H1 (cell line): ENCODE data around the gene RRBP1. TPM values are rescaled to one million over a fixed set of nuclear protein-coding genes. Genes with fewer than 3 reads are reported as not detected.

Experiments used
- CTCF ChIA-PET: fragments of 300-600 bp; sonication (Branson Sonifier 250); formaldehyde crosslinking; loops from one replicate; lab custom pipeline; 2021; ENCODE audit not compliant: partially characterized antibody; lab: Charles Lee
- POLR2A ChIA-PET: fragments of 300-600 bp; sonication (Branson Sonifier 250); formaldehyde crosslinking; loops from one replicate; lab custom pipeline; 2021; ENCODE audit warnings: inconsistent platforms; ENCODE audit not compliant: partially characterized antibody; lab: Charles Lee
- DNase-seq, 2 experiments: peaks; one replicate each; pipeline versions ENCODE4 v3.0.0 to v3.0.0-alpha.2; 2010 to 2022; ENCODE audit warnings: low spot score in 2 of 2, low read depth in 1 of 2, mixed read lengths in 1 of 2
- FAIRE-seq: peaks from 2 replicates; lab custom pipeline; 2011; peaks lifted over from hg19 to GRCh38; lab: Jason Lieb, UNC
- H2AFZ ChIP-seq: 2 replicates; pipeline ENCODE4 v1.8.1; 2012; ENCODE audit warnings: low read length, inconsistent platforms
- H2AK5ac ChIP-seq: 2 replicates; pipeline ENCODE4 v1.6.1; 2013; ENCODE audit warnings: low read depth, low read length
- H2BK120ac ChIP-seq: replicated peaks from 2 replicates; pipeline ENCODE3; 2013; ENCODE audit warnings: low read depth, low read length, inconsistent platforms
- H2BK12ac ChIP-seq: 2 replicates; pipeline ENCODE4 v1.6.1; 2013; ENCODE audit warnings: low read depth, low read length
- H2BK15ac ChIP-seq: 2 replicates; pipeline ENCODE4 v1.6.1; 2013; ENCODE audit warnings: low read length
- H2BK20ac ChIP-seq: 2 replicates; pipeline ENCODE4 v1.6.1; 2013; ENCODE audit warnings: low read length
- H2BK5ac ChIP-seq: 2 replicates; pipeline ENCODE4 v1.6.1; 2013; ENCODE audit warnings: low read depth, low read length
- H3K14ac ChIP-seq: 2 replicates; pipeline ENCODE4 v1.6.1; 2013; ENCODE audit warnings: inconsistent platforms; ENCODE audit not compliant: insufficient read length
- H3K18ac ChIP-seq: 2 replicates; pipeline ENCODE4 v1.6.1; 2013; ENCODE audit warnings: low read length; ENCODE audit errors: extremely low read depth
- H3K23ac ChIP-seq: 2 replicates; pipeline ENCODE4 v1.6.1; 2013; ENCODE audit warnings: inconsistent platforms; ENCODE audit not compliant: insufficient read length
- H3K23me2 ChIP-seq: 2 replicates; pipeline ENCODE4 v1.6.1; 2013; ENCODE audit warnings: low read depth, low read length
- H3K27ac ChIP-seq: 2 replicates; pipeline ENCODE4 v1.6.1; 2011; ENCODE audit warnings: low read depth, low read length, inconsistent platforms
- H3K27me3 ChIP-seq, 4 experiments: replicated peaks in 1 of 4; 1 replicate in 1 of 4; 2 replicates in 3 of 4; pipeline versions ENCODE4 v1.6.1 to v1.8.1; 2011 to 2013; ENCODE audit warnings: low read length in 3 of 4, mild to moderate bottlenecking in 3 of 4, inconsistent platforms in 2 of 4, mixed read lengths in 2 of 4, moderate library complexity in 1 of 4; ENCODE audit not compliant: control insufficient read depth in 3 of 4, insufficient read depth in 3 of 4; ENCODE audit errors: extremely low read depth in 1 of 4
- H3K36me3 ChIP-seq, 4 experiments: 2 replicates each; pipeline versions ENCODE4 v1.6.1 to v1.8.1; 2011 to 2013; ENCODE audit warnings: mild to moderate bottlenecking in 4 of 4, low read length in 3 of 4, moderate library complexity in 2 of 4, control low read depth in 1 of 4, inconsistent platforms in 1 of 4; ENCODE audit not compliant: insufficient read depth in 4 of 4, control insufficient read depth in 2 of 4
- H3K4ac ChIP-seq: replicated peaks from 2 replicates; pipeline ENCODE3; 2013; ENCODE audit warnings: low read length, low read depth, mixed read lengths, inconsistent platforms; ENCODE audit not compliant: insufficient read length
- H3K4me1 ChIP-seq, 4 experiments: replicated peaks in 1 of 4; 1 replicate in 1 of 4; 2 replicates in 3 of 4; pipeline versions ENCODE4 v1.6.1 to v1.8.1; 2011 to 2013; ENCODE audit warnings: low read length in 3 of 4, inconsistent platforms in 2 of 4, mixed read lengths in 1 of 4; ENCODE audit not compliant: insufficient read depth in 4 of 4, control insufficient read depth in 3 of 4
- H3K4me2 ChIP-seq, 2 experiments: 2 replicates each; pipeline versions ENCODE4 v1.6.1 to v1.8.1; 2011 to 2013; ENCODE audit warnings: low read depth in 2 of 2, low read length in 2 of 2, control low read depth in 1 of 2, inconsistent platforms in 1 of 2, mild to moderate bottlenecking in 1 of 2; ENCODE audit not compliant: insufficient read depth in 1 of 2
- H3K4me3 ChIP-seq, 4 experiments: fragments of 200-600, 300-600 bp in 1 of 4; sonication (generic), shearing (Covaris generic), sonication (Bioruptor Twin) in 1 of 4; 2 replicates each; pipeline versions ENCODE4 v1.5.1 to v1.8.1; 2011 to 2016; ENCODE audit warnings: low read length in 4 of 4, low read depth in 3 of 4, control low read depth in 2 of 4, inconsistent platforms in 2 of 4, mild to moderate bottlenecking in 2 of 4, mixed read lengths in 1 of 4, moderate library complexity in 1 of 4; ENCODE audit not compliant: insufficient read depth in 2 of 4; ENCODE audit errors: extremely low read depth in 1 of 4
- H3K56ac ChIP-seq: replicated peaks from 2 replicates; pipeline ENCODE3; 2013; ENCODE audit warnings: low read depth, mild to moderate bottlenecking, mixed read lengths, low read length, inconsistent platforms; ENCODE audit not compliant: insufficient read length
- H3K79me1 ChIP-seq: 2 replicates; pipeline ENCODE4 v1.6.1; 2013; ENCODE audit warnings: low read depth, low read length, control low read depth
- H3K79me2 ChIP-seq, 2 experiments: 2 replicates each; pipeline versions ENCODE4 v1.6.1 to v1.8.1; 2012 to 2013; ENCODE audit warnings: low read length in 2 of 2, mild to moderate bottlenecking in 2 of 2, inconsistent platforms in 1 of 2; ENCODE audit not compliant: insufficient read depth in 2 of 2, control insufficient read depth in 1 of 2
- H3K9ac ChIP-seq, 4 experiments: replicated peaks in 1 of 4; 1 replicate in 1 of 4; 2 replicates in 3 of 4; pipeline versions ENCODE4 v1.6.1 to v1.8.1; 2011 to 2013; ENCODE audit warnings: low read depth in 3 of 4, low read length in 3 of 4, control low read depth in 2 of 4, mild to moderate bottlenecking in 2 of 4, moderate library complexity in 2 of 4, inconsistent platforms in 1 of 4; ENCODE audit errors: extremely low read depth in 1 of 4
- H3K9me3 ChIP-seq, 2 experiments: 2 replicates each; pipeline versions ENCODE4 v1.6.1 to v1.8.1; 2012 to 2013; ENCODE audit warnings: mild to moderate bottlenecking in 2 of 2, moderate library complexity in 2 of 2, control low read depth in 1 of 2, inconsistent platforms in 1 of 2, low read depth in 1 of 2, low read length in 1 of 2, mixed read lengths in 1 of 2; ENCODE audit not compliant: insufficient read depth in 2 of 2
- H4K20me1 ChIP-seq, 2 experiments: replicated peaks in 1 of 2; 2 replicates each; pipeline versions ENCODE3 to v1.8.1; 2011 to 2013; ENCODE audit warnings: inconsistent platforms in 2 of 2, low read length in 2 of 2, mild to moderate bottlenecking in 1 of 2; ENCODE audit not compliant: insufficient read depth in 2 of 2, control insufficient read depth in 1 of 2
- H4K5ac ChIP-seq: 2 replicates; pipeline ENCODE4 v1.6.1; 2013; ENCODE audit warnings: low read length, low read depth, mixed read lengths, inconsistent platforms; ENCODE audit not compliant: insufficient read length
- H4K8ac ChIP-seq: 2 replicates; pipeline ENCODE4 v1.8.0; 2013; ENCODE audit warnings: mild to moderate bottlenecking, moderate library complexity, low read length, inconsistent platforms; ENCODE audit not compliant: insufficient read depth; ENCODE audit errors: extremely low read depth
- H4K91ac ChIP-seq: replicated peaks from 2 replicates; pipeline ENCODE3; 2013; ENCODE audit warnings: low read length, mixed read lengths, inconsistent platforms; ENCODE audit not compliant: insufficient read length
- ATF2 ChIP-seq: IDR thresholded peaks from 2 replicates; pipeline ENCODE4 v1.6.1; 2012; ENCODE audit warnings: low read length, inconsistent platforms
- BACH1 ChIP-seq: IDR thresholded peaks from 2 replicates; pipeline ENCODE4 v1.6.1; 2012; ENCODE audit warnings: low read length, improper control_type of control experiment
- BRCA1 ChIP-seq: IDR thresholded peaks from 2 replicates; pipeline ENCODE4 v1.6.1; 2012; ENCODE audit warnings: low read depth, low read length, improper control_type of control experiment
- EP300 ChIP-seq, 2 experiments: IDR thresholded peaks; 1 replicate in 1 of 2; 2 replicates in 1 of 2; pipeline ENCODE4 v1.6.1; 2011 to 2012; ENCODE audit warnings: low read depth in 2 of 2, low read length in 2 of 2, mild to moderate bottlenecking in 2 of 2, borderline replicate concordance in 1 of 2, inconsistent platforms in 1 of 2, moderate library complexity in 1 of 2
- EZH2 ChIP-seq: fragments of 200-600 bp; sonication (generic); IDR thresholded peaks from 2 replicates; pipeline ENCODE4 v1.7.1; 2012; ENCODE audit warnings: low read depth, mild to moderate bottlenecking, moderate library complexity, low read length, inconsistent platforms; ENCODE audit not compliant: severe bottlenecking
- GTF2F1 ChIP-seq: IDR thresholded peaks from 2 replicates; pipeline ENCODE4 v1.6.1; 2012; ENCODE audit warnings: low read depth, low read length, improper control_type of control experiment, borderline replicate concordance
- KDM5A ChIP-seq: fragments of 200-600 bp; IDR thresholded peaks from 2 replicates; pipeline ENCODE4 v1.7.1; 2012; ENCODE audit warnings: mild to moderate bottlenecking, low read length, inconsistent platforms, mixed read lengths
- SAP30 ChIP-seq: fragments of 300-600 bp; sonication (generic); IDR thresholded peaks from 2 replicates; pipeline ENCODE4 v1.7.1; 2012; ENCODE audit warnings: low read length, moderate library complexity, mild to moderate bottlenecking, inconsistent platforms; ENCODE audit not compliant: insufficient read depth, insufficient replicate concordance
- SRF ChIP-seq: IDR thresholded peaks from 2 replicates; pipeline ENCODE4 v1.6.1; 2011; ENCODE audit warnings: mild to moderate bottlenecking, low read depth, low read length, moderate library complexity
- YY1 ChIP-seq: IDR thresholded peaks from 2 replicates; pipeline ENCODE4 v1.6.1; 2011; ENCODE audit warnings: low read depth, mild to moderate bottlenecking, low read length
- ZNF274 ChIP-seq: IDR thresholded peaks from 2 replicates; pipeline ENCODE4 v1.7.0; 2012; ENCODE audit warnings: low read length, borderline replicate concordance; ENCODE audit errors: extremely low read depth
- whole genome bisulfite sequencing, 2 experiments: shearing (Covaris generic) in 1 of 2; methylation state at CpG; one replicate each; pipeline versions ENCODE4 v1.1.6 to v1.1.7; 2013 to 2015; ENCODE audit warnings: low lambda C conversion rate in 2 of 2, mixed read lengths in 2 of 2, inconsistent platforms in 1 of 2, low coverage in 1 of 2, missing lambda C conversion rate in 1 of 2; ENCODE audit not compliant: insufficient replicate concordance in 2 of 2, insufficient coverage in 1 of 2, insufficient read length in 1 of 2; ENCODE audit errors: extremely low coverage in 1 of 2, missing lambda C conversion rate in 1 of 2; 5-methylcytosine and 5-hydroxymethylcytosine counted together
- polyA plus RNA-seq, 7 experiments: library from polyadenylated mRNA; depleted of rRNA in 3 of 7; stranded (reverse) in 5 of 7; unstranded in 2 of 7; fragments of >200 nt in 5 of 7; fragments of 200-250 nt in 2 of 7; gene quantifications; 1 replicate in 5 of 7; 2 replicates in 1 of 7; 4 replicates in 1 of 7; pipeline versions ENCODE4 v1.2.1 to v1.2.3, GENCODE V29; 2011 to 2013; ENCODE audit warnings: missing spikeins in 2 of 7, mixed read lengths in 2 of 7
- total RNA-seq: library from RNA; stranded (reverse); fragmentation: NEBNext Ultra II Directional; extraction: Animal tissue kit (Norgen Biotek cat#: 25700); gene quantifications from 2 replicates; pipeline ENCODE4 v1.2.1, GENCODE V29; 2021

RRBP1 gene
- total and polyA plus RNA-seq, 2 of the 8 experiments (the other 6 are each of a cell fraction or from before 2014, with no cell fraction given): 15.9 to 157 TPM

GRCh38 chr20:17640146-17640874 is 41.7 kb downstream of the RRBP1 start:
- Histone ChIP-seq H2AFZ (no peak overlapping the region), H3K4me3 (no peak overlapping the region), H3K4ac (no peak overlapping the region), H3K36me3 (peaks cover 3 to 14% (median 5%) of the 10 kb centered on the region in 4 experiments), H3K9me3 (no peaks in the 10 kb centered on the region), H4K8ac (no peak overlapping the region), H3K23ac (no peak overlapping the region), H2BK12ac (no peak overlapping the region), H4K91ac (no peak overlapping the region), H2BK5ac (no peak overlapping the region; the same call in 1 of the 2 replicates), H3K4me1 (peaks cover 0 to 7% (median 3%) of the 10 kb centered on the region in 4 experiments; a peak in 3 of 7 replicates), H3K27ac (no peak overlapping the region), H3K56ac (no peak overlapping the region), H3K79me2 (peaks cover 0 to 34% of the 10 kb centered on the region in 2 experiments; a peak in 2 of 4 replicates), H4K5ac (no peak overlapping the region), H2AK5ac (no peak overlapping the region), H4K20me1 (peaks cover 5 to 13% of the 10 kb centered on the region in 2 experiments), H2BK20ac (no peak overlapping the region), H2BK120ac (no peak overlapping the region), H3K14ac (no peak overlapping the region), H3K27me3 (no peaks in the 10 kb centered on the region), H3K9ac (no peak overlapping the region), H3K18ac (no peak overlapping the region), H3K79me1 (peaks cover 17% of the 10 kb centered on the region), H3K4me2 (no peak overlapping the region), H2BK15ac (no peak overlapping the region), H3K23me2 (no peaks in the 10 kb centered on the region)
- ChIA-PET CTCF (interaction anchor here (0.7 kb wide), 1 partner anchor 9 kb away, joined by 3 read pairs; no protein-coding TSS in a partner anchor), POLR2A (no interaction called here)
- no peak for DNase-seq
- 97% methylated on average over 12 of the region's 12 CpGs; no CpG with 5 or more reads in 1 of the 2 experiments for WGBS, 2 experiments
- FAIRE-seq: no peak
- TF ChIP-seq EP300 (IDR thresholded peaks at IDR 0.05; ENCODE audit: borderline replicate concordance in 1 of 2, low read depth in 2 of 2, low read length in 2 of 2) (no peak), EZH2 (no peak), BRCA1 (no peak), SAP30 (no peak), ATF2 (no peak), GTF2F1 (no peak), SRF (no peak), YY1 (no peak), KDM5A (no peak), ZNF274 (no peak), BACH1 (no peak)
